T-helper 2 cell treated with Interferon-gamma antibody and Interleukin-4, amounts not matched to agents 100 ng/mL and 5 ng/mL, for 36 hours (primary cell): ENCODE measurements around the gene PPL. TPM values are rescaled to one million over a fixed set of nuclear protein-coding genes. Genes with fewer than 3 reads are reported as not detected.
"Not testable (repeated sequence)": the region's sequence is repeated elsewhere in the genome, so short reads cannot be mapped to it uniquely, and the experiment has no call there.

Source experiments
- intact Hi-C: fragments of 100-400 bp; cut with micrococcal nuclease; formaldehyde crosslinking; loops from one replicate; pipeline ENCODE4 v1.15.1; 2023
- total RNA-seq: library from RNA; stranded (reverse); gene quantifications from 2 replicates; pipeline ENCODE4 v1.2.3, GENCODE V29; 2022

Gene PPL, protein sequence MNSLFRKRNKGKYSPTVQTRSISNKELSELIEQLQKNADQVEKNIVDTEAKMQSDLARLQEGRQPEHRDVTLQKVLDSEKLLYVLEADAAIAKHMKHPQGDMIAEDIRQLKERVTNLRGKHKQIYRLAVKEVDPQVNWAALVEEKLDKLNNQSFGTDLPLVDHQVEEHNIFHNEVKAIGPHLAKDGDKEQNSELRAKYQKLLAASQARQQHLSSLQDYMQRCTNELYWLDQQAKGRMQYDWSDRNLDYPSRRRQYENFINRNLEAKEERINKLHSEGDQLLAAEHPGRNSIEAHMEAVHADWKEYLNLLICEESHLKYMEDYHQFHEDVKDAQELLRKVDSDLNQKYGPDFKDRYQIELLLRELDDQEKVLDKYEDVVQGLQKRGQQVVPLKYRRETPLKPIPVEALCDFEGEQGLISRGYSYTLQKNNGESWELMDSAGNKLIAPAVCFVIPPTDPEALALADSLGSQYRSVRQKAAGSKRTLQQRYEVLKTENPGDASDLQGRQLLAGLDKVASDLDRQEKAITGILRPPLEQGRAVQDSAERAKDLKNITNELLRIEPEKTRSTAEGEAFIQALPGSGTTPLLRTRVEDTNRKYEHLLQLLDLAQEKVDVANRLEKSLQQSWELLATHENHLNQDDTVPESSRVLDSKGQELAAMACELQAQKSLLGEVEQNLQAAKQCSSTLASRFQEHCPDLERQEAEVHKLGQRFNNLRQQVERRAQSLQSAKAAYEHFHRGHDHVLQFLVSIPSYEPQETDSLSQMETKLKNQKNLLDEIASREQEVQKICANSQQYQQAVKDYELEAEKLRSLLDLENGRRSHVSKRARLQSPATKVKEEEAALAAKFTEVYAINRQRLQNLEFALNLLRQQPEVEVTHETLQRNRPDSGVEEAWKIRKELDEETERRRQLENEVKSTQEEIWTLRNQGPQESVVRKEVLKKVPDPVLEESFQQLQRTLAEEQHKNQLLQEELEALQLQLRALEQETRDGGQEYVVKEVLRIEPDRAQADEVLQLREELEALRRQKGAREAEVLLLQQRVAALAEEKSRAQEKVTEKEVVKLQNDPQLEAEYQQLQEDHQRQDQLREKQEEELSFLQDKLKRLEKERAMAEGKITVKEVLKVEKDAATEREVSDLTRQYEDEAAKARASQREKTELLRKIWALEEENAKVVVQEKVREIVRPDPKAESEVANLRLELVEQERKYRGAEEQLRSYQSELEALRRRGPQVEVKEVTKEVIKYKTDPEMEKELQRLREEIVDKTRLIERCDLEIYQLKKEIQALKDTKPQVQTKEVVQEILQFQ (N-terminal part only)
- total RNA-seq: not detected in 2 replicates

DNA sequence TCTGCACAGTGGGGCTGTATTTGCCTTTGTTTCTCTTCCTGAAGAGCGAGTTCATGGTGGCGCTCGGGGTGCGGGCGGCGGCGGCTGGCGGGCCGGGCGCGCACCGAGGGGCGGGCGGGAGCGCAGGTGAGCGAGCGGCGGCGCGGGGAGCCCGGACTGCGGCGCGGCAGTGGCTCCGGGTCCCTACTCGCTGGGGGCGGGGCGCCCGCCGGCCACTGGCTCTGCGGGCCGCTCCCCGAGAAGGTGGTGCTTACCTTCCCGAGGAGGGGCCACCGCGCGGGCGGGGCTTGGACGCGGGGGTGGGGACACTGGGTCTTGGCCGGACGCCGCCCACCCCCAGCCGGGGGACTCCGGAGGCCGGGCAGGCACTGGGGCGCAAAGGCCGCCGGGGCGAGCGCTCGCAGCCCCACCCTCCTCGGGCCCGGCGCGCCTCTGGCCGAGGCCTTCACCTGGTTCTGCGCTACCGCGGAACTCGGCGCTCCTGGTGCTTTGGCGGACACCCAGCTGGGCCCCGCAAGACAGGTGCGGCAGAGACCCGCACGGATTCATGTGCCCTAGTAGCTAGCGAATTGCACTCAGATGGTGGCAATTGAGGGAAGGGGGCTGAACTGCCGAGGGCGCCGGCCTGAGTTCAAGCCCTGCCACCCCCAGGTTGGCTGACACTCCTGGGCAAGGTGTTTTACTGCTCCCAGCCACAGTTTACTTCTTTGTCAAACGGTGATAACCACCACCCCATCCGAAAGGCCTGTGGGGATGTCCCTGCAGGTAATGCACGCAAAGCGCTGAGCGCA is at the start of gene PPL:
Gene PPL, minus strand, starts transcription at position 158 of the 791 bp plus-strand sequence. Its CDS starts 103 bp downstream, at position 55.
- intact Hi-C loops: no loop called here

- intact Hi-C loops: no loop called here
These were observed 47.4 kb upstream of the PPL start for GRCh38 chr16:4984174-4984990.

GRCh38 chr16:4982056-4982867 is 45.3 kb upstream of the PPL start:
- intact Hi-C loops: no loop called here

GRCh38 chr16:4981473-4981872 is 44.5 kb upstream of the PPL start:
- intact Hi-C loops: no loop called here

DNA sequence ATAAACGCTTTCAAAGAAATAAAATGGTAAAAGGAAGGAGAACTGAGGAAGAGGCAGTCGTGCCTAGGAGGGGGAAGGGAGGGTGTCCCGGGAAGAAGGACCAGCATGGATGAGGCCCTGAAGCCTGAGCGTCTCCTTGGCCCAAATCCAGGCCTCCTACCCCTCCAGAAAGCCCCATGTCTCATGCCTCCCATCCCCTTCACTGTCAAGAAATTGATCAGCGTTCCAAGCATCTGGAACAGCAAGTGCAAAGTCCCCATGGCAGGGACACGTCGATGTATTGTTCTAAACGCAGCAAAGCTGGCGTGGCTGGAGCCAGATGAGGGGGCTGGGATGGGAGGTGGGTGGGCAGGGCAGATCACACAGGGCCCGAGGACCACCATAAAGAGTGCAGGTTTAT is 43.7 kb upstream of the PPL start:
- intact Hi-C loops: no loop called here

DNA sequence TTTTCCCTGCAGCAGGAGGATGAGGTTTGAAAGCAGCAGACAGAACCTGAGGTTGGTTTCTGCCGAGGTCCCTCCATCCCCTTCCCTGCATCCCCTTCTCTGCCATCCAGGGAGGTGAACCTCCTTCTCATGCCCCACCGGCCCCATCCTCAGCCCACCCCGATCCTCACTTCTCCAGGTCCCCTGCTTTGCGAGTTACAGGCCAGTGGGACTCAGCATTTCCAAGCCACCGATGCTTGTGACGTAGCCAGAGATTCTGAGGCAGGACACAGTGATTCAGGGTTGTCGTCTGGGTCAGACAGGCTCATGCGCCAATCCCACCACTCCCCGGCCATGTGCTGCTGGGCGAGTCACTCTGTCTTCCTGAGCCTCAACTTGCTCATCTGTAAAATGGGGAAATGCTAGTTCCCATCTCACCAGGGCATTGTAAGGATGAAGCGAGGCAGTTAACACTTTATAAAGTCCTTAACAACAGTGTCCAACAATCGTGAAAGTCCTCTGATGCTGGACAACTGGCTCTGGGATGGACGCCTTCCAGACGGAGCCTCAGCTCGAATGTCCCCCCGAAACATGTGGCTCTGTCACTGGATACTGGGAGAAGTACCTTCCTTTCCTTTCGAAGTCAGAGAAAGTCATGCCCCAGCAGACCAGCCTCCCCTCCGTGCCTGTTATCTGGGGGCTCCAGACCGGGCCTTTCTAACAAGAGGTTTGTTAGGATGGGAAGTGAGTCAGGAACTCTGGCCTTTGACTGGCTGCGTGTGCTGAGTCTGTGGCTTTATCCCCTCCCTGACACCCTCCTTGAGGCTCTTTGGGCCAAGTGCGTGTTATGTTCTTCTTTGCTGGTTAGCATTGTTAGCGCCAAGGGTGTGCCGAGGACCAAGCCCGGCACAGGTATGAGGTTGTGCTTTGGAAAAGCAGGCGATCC is 43.0 kb upstream of the PPL start:
- intact Hi-C loops: no loop called here

DNA sequence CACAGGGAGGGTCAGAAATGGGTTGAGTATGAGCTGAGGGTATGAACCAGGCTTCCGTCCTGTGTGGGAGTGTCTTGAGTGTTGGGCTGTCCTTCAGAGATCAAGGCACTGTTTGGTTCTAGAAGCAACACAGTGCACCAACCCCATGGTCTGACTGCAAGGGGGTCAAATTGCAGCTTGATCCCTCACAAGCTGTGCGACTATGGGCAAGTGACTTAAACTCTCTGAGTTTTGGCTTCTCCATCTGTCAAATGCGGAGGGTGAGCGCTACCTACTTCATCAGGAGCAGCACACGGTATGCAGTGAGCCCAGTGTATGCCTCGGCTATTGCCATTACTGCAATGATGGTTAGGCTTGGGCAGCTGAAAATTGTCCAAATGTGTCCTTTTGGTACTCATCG is 42.2 kb upstream of the PPL start:
- intact Hi-C loops: no loop called here

DNA sequence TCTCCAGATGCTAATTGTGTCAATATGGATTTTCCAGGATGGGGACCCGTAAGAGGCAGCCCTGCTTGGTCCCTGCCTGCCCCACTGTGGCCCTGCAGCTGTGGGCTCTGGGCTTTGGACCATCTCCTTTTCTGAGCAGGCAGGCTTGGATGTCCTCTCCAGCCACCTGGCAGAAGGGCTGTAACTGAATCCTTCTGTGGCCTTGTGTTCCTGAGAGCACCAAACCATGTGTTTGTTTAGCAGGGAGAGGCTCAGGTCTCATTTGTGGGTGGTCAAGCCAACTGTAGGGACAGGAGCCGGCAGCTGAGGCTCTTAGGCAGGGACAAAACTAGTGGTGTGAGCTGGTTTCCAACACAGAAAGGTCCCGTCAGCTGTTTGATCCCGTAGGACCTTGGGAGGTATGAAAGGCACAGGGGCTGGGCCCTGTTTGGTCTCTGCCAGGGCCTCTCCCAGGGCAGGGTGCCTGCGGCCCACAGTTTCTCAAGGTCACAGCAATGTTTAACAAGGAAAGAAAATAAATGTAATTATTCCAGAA is 39.7 kb upstream of the PPL start:
- intact Hi-C loops: no loop called here

- intact Hi-C loops: no loop called here
These were observed 39.1 kb upstream of the PPL start for GRCh38 chr16:4976079-4976478.

GRCh38 chr16:4972938-4973587 is 36.1 kb upstream of the PPL start:
- intact Hi-C loops: no loop called here

- intact Hi-C loops: no loop called here
These were observed 33.1 kb upstream of the PPL start for GRCh38 chr16:4970010-4970409.

GRCh38 chr16:4968879-4969483 is 32.0 kb upstream of the PPL start:
- intact Hi-C loops: no loop called here

DNA sequence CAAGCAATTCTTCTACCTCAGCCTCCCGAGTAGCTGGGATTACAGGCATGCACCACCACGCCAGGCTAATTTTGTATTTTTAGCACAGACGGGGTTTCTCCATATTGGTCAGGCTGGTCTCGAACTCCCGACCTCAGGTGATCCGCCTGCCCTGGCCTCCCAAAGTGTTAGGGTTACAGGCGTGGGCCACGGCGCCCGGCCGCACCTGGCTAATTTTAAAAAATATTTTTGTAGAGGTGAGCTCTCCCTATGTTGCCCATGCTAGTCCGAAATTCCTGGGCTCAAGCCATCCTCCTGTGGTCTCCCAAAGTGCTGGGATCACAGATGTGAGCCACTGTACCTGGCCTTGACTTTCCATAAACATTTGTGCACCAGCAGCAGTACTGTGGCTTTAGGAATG is 31.3 kb upstream of the PPL start:
- intact Hi-C loops: not testable (repeated sequence)

DNA sequence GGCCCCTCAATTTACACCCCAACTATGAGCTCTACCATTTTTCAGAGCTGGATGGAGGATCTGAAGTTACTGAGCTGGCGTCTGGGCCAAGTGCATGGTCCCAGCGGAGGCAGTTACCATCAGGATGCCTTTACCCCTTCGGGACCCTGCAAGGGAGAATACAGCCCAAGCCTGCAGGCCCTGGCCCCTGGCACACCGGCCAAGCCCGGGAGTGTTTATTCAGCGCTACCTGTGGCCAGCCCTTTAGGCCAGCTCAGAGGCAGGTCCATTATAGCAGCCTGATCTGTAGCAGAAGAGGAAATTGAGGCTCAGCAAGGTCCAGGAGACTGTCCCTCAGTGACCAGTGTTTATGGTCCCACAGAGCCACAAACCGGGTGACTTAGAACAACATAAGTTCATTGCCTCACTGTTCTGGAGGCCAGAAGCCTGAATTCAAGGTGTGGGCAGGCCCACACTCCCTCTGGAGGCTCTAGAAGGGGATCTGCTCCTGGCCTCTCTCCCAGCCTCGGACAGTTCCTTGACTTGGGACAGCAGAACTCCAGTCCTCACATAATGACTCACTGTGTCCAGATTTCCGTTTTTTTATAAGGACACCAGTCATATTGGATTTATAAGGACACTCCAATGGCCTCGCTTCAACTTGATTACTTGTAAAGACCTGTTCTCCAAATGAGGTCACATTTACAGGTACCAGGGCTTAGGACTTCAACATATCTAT is 29.9 kb upstream of the PPL start:
- intact Hi-C loops: no loop called here

- intact Hi-C loops: not testable (repeated sequence)
These were observed 26.6 kb upstream of the PPL start for GRCh38 chr16:4963527-4963926.

GRCh38 chr16:4962716-4963115 is 25.8 kb upstream of the PPL start:
- intact Hi-C loops: no loop called here
